ENCODE data around the gene CACNA1H. TPM values are rescaled to one million over a fixed set of nuclear protein-coding genes. Genes with fewer than 3 reads are reported as not detected.
"Not testable (repeated sequence)": the region's sequence is repeated elsewhere in the genome, so short reads cannot be mapped to it uniquely, and the experiment has no call there.

The CACNA1H gene
- polyA plus RNA-seq, 1 donor from 2014 or later: not detected

GRCh38 chr16:1178295-1178910, 25.5 kb downstream of the CACNA1H start:
- H3K27ac Mint-ChIP-seq: no peak overlapping the region
- no peak overlapping the region for H3K4me3 Mint-ChIP-seq
- no peaks in the 10 kb centered on the region for H3K9me3 Mint-ChIP-seq
- H3K36me3 Mint-ChIP-seq: no peaks in the 10 kb centered on the region
- no peaks in the 10 kb centered on the region for H3K4me1 Mint-ChIP-seq
- H3K27me3 Mint-ChIP-seq: no peaks in the 10 kb centered on the region

GRCh38 chr16:1180549-1181403, 27.9 kb downstream of the CACNA1H start:
- Mint-ChIP-seq H3K4me1 (no peaks in the 10 kb centered on the region), H3K36me3 (no peaks in the 10 kb centered on the region), H3K27ac (no peak overlapping the region), H3K9me3 (no peaks in the 10 kb centered on the region), H3K4me3 (no peak overlapping the region), H3K27me3 (no peaks in the 10 kb centered on the region)

GRCh38 chr16:1181404-1182315, 28.8 kb downstream of the CACNA1H start:
- Mint-ChIP-seq H3K36me3 (no peaks in the 10 kb centered on the region), H3K27ac (no peak overlapping the region), H3K27me3 (no peaks in the 10 kb centered on the region), H3K9me3 (no peaks in the 10 kb centered on the region), H3K4me3 (no peak overlapping the region), H3K4me1 (no peaks in the 10 kb centered on the region)

GRCh38 chr16:1182316-1182671, 29.4 kb downstream of the CACNA1H start:
- Mint-ChIP-seq H3K27ac (no peak overlapping the region), H3K36me3 (no peaks in the 10 kb centered on the region), H3K4me1 (no peaks in the 10 kb centered on the region), H3K27me3 (no peaks in the 10 kb centered on the region), H3K9me3 (no peaks in the 10 kb centered on the region), H3K4me3 (no peak overlapping the region)

GRCh38 chr16:1182950-1183907, 30.3 kb downstream of the CACNA1H start:
- Mint-ChIP-seq H3K36me3 (no peaks in the 10 kb centered on the region), H3K4me1 (no peaks in the 10 kb centered on the region), H3K9me3 (no peaks in the 10 kb centered on the region), H3K4me3 (no peak overlapping the region), H3K27me3 (no peaks in the 10 kb centered on the region), H3K27ac (no peak overlapping the region)

- no peak overlapping the region for H3K27ac Mint-ChIP-seq
These were observed 31.4 kb downstream of the CACNA1H start for GRCh38 chr16:1184156-1184868.

GRCh38 chr16:1184980-1185379, 32.1 kb downstream of the CACNA1H start:
- no peaks in the 10 kb centered on the region for H3K36me3 Mint-ChIP-seq
- no peaks in the 10 kb centered on the region for H3K27me3 Mint-ChIP-seq
- no peaks in the 10 kb centered on the region for H3K4me1 Mint-ChIP-seq
- no peak overlapping the region for H3K27ac Mint-ChIP-seq
- no peak overlapping the region for H3K4me3 Mint-ChIP-seq
- H3K9me3 Mint-ChIP-seq: no peaks in the 10 kb centered on the region

More at GRCh38 chr16:1184156-1184868, 31.4 kb downstream of the CACNA1H start:
- Mint-ChIP-seq H3K27me3 (no peaks in the 10 kb centered on the region), H3K9me3 (no peaks in the 10 kb centered on the region), H3K36me3 (no peaks in the 10 kb centered on the region), H3K4me3 (no peak overlapping the region), H3K4me1 (no peaks in the 10 kb centered on the region)

- H3K36me3 Mint-ChIP-seq, H3K9me3 Mint-ChIP-seq, H3K4me1 Mint-ChIP-seq, H3K27me3 Mint-ChIP-seq, H3K27ac Mint-ChIP-seq, H3K4me3 Mint-ChIP-seq: not testable (repeated sequence)
These were observed 32.7 kb downstream of the CACNA1H start for GRCh38 chr16:1185460-1186207.

- Mint-ChIP-seq H3K27ac (peak overlapping the region in 1 of 3 donors; percentile 59), H3K4me3 (no peak overlapping the region), H3K36me3 (no peaks in the 10 kb centered on the region), H3K9me3 (no peaks in the 10 kb centered on the region), H3K27me3 (peaks cover 8% of the 10 kb centered on the region), H3K4me1 (no peaks in the 10 kb centered on the region)
These were observed 35.7 kb downstream of the CACNA1H start for GRCh38 chr16:1188432-1189189.

GRCh38 chr16:1189455-1189854, 36.5 kb downstream of the CACNA1H start:
- no peak overlapping the region for H3K4me3 Mint-ChIP-seq
- H3K36me3 Mint-ChIP-seq: no peaks in the 10 kb centered on the region
- no peaks in the 10 kb centered on the region for H3K4me1 Mint-ChIP-seq
- no peaks in the 10 kb centered on the region for H3K9me3 Mint-ChIP-seq
- peaks cover 8% of the 10 kb centered on the region for H3K27me3 Mint-ChIP-seq
- no peak overlapping the region for H3K27ac Mint-ChIP-seq

- H3K9me3 Mint-ChIP-seq, H3K4me1 Mint-ChIP-seq, H3K27ac Mint-ChIP-seq, H3K27me3 Mint-ChIP-seq, H3K36me3 Mint-ChIP-seq, H3K4me3 Mint-ChIP-seq: not testable (repeated sequence)
These were observed 37.9 kb downstream of the CACNA1H start for GRCh38 chr16:1190789-1191188.

GRCh38 chr16:1192384-1193073, 39.6 kb downstream of the CACNA1H start:
- H3K9me3 Mint-ChIP-seq: no peaks in the 10 kb centered on the region
- no peak overlapping the region for H3K27ac Mint-ChIP-seq
- peaks cover 8% of the 10 kb centered on the region for H3K27me3 Mint-ChIP-seq
- no peaks in the 10 kb centered on the region for H3K4me1 Mint-ChIP-seq
- H3K36me3 Mint-ChIP-seq: no peaks in the 10 kb centered on the region
- H3K4me3 Mint-ChIP-seq: peak overlapping the region in 1 of 4 donors; percentile 79
